HG03045 (cell line): ENCODE results near the gene TTC23.

Source experiments
- ATAC-seq: cut with Tn5 transposase; IDR thresholded peaks from one replicate; pipeline ENCODE4 v1.9.1; 2021; ENCODE audit warnings: mild to moderate bottlenecking, moderate library complexity; ENCODE audit not compliant: unreplicated experiment

Gene TTC23

DNA sequence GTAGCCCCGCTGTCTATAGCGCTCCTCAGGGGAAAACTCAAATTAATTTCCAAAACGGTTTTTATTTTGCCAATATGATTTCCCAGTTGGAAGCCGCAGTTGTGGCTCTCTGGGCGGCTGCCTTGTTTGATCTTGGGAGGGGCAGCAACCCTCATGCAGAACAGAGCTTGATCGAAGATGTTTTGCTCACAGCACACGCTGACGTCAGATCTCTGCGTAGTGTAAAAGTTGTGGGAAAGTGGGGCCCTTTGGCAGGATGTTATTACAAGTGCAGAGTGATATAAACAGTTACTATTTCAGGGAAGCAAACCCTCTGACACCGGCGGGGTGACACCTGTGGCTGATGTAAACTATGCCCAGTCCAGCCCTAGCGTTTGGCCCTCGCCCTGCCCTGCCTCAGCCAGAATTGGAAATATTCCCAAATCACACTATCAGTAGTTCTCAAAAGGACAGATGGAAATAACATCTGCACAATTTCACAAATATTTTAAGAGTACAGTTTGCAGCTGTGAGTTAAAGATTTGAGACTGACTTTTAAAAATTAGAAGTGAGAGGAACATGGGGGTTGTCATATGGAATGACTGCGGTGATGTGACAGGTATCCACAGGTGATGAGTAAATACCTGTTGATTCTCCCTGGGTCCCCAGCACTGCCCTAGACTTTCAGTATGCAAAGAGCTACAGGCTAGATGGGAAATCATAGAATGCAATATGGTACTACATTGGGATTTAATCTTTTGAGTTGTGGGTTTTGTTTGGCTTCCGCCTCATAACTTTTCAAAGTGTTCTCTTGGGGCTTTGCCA lies 142.8 kb downstream of the TTC23 start:
- ATAC-seq: no peak

DNA sequence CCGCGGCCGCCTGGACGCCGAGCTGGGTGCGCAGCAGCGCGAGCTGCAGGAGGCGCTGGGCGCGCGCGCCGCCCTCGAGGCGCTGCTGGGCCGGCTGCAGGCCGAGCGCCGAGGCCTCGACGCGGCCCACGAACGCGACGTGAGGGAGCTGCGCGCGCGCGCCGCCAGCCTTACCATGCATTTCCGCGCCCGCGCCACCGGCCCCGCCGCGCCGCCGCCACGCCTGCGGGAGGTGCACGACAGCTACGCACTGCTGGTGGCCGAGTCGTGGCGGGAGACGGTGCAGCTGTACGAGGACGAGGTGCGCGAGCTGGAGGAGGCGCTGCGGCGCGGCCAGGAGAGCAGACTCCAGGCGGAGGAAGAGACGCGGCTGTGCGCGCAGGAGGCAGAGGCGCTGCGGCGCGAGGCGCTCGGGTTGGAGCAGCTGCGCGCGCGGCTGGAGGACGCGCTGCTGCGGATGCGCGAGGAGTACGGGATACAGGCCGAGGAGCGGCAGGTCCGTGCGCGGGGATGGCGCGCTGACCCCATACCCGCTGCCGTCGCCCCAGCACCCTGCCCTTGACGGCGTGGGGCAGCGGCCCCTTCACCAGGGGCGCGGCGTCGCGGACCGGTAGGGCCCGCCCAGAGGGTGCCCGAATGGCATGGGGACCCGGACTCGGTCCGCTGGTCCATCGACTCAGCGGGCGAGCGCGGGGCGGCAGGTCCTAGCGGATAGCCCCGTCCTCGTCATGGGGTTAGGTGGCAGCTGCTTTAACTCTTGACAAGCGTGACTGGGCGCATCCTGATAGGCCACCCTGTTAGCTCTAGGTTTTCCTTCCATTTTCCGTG lies 143.7 kb downstream of the TTC23 start:
- peak; percentile 29 for ATAC-seq

DNA sequence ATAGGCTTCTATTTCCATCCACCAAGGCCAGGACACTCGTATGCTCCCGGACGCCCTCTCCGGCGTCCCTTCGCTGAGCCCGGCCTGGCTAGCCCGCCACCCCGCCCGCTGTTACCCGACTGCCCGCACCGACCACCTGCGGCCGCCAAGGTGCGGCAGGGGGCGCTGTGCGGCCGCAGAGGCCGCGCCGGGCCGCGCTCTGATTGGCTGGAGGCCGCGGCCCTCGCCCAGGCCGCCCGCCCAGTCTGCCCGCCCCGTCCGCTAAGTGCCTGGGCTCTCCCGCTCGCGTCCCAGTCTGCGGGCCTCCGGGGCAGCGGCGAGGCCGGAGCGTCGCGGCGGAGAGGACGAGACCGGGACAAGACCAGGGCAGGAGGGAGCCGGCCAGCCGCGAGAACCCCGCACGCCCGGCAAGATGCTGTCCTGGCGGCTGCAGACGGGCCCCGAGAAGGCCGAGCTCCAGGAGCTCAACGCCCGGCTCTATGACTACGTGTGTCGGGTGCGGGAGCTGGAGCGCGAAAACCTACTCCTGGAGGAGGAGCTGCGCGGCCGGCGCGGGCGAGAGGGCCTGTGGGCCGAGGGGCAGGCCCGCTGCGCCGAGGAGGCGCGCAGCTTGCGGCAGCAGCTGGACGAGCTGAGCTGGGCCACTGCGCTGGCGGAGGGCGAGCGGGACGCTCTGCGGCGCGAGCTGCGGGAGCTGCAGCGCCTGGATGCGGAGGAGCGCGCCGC lies 144.4 kb downstream of the TTC23 start, which contains the start of gene SYNM:
Gene SYNM, plus strand, starts transcription at position 293 of the 726 bp plus-strand sequence. Its CDS starts 120 bp downstream, at position 413.
- ATAC-seq: peak; percentile 75

DNA sequence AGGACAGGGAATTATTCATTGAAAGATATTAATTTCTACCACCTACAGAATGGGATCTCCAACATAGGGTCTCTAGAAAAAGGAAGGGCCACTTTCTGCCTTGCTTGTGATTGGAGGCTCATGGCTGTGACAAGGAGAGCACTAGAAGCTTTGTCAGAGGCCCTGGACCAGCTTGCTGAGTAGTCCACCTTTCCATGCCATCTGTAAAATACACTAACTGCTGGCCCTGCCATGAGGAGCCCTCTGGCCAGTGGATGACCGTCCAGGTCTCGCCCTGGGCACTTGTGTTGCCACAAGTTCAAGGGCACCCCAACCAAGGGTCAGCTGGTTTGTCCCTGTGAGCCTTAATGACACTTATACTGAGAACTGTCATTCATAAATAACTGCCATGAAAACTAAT lies 146.1 kb downstream of the TTC23 start:
- no peak for ATAC-seq

DNA sequence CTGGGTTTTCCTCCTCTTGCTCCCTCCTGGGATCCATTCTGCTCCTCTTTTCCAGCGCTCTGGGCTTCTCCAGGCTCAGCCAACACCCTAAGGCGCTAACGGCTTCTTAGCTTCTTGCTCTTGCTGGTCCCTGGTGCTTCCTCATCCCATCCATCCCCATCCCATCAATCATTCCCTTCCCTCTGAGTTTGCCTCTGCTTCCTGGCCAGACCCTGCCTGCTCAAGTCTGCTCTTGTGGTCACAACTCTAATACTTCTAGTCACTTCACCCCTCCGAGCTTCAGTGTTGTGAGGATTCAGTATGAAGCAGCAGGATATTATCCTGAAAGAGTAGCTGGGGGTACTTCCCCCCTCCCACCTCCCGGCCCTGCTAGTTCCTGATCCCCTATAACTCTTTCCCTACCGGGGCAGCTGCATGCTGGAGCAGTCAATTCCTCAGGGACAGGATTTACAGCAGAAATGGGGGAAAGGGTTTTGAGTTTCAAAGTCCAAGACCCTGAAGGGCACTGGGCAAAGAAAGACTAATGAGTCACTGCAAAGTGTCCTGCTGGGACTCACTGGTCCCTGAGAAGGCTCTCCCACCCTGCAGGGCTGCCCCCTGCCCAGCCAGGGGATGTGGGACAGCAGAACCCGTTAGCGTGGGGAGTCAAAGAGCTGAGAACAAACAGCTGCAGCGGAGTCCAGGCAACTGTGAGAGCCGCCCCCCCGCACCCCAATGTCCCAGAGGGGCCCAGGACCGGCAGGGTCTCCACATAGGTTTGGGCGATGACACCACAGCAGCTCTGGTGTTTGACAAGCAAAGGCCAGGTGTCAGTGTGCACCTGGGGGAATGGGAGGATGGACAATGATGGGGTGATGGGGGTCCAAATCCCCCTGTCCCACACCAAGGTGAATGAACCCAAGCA lies 146.8 kb downstream of the TTC23 start:
- ATAC-seq: no peak

DNA sequence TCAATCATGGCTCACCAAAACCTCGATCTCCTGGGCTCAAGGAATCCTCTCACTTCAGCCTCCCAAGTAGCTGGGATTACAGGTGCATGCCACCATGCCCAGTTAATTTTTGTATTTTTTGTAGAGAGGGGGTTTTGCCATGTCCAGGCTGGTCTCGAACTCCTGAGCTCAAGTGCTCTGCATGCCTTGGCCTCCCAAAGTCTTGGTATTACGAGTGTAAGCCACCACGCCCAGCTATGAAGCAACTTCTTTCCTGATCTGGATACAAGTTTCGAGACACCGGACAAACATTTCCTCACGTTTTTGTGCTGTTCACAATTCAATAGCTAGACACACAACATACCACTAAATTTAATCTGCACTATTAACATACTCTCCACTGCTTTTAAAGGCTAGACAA lies 147.9 kb downstream of the TTC23 start:
- ATAC-seq: no peak

DNA sequence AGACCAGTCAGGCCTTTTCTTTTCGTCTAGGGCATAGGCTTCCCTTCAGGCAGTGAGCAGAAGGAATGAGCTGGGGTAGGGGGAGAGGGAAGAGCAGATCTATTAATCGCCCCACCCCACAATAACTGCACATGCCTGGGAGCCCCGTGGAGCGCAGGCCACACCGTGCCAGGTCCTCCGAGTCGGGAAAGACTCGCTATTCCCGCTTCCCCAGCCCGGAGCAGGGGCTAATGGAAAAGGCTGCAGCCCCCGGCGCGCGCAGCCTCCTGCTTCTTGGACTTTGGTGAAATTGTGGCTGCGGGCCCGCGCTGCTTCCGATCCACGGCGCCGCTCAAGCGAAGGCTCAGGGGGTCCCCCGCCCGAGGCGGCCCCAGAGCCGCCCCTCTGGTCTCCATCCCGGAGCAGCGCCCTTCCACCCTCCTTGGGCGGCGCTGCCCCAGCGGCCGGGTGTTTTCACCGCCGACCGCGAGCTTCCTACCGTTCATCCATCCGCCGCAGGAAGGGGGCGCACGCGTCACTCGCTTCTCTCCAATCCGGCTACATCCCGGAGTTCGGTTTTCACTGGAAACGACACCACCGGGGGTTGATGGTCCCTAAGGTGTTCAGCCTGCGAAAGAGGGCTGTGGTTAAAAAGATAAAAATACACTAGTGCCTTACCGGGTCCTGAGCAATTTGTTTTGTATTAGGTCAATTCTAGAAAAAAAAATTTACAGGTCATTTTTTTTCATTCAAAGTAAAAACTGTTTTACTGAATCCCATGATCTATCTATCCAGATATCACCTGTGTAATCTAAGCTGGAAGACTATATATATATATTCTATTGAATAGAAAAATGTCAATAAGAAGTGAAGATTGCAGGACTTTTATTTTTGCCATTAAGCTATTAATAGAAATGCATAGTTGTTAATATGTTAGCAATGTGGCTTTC lies 148.9 kb downstream of the TTC23 start:
- peak; percentile 38 for ATAC-seq

DNA sequence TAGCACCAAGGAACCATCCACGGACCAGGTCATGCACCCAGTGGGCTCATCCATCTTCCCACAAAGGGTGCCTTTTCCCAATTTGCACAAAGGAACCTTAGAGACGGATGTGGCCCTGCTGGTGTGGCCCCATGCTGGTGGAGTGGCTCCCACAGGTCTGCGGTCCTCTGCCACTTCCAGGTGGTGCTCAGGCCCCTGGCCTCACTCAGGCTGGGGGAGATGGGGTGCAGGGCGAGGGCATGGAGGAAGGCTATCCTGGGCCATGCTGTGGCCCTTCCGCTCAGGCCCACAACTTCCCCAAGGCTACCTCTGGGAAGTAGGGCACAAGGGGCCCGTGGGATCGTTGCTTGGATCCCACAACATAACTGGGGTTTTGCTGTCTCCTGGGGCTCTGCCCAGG lies 149.7 kb downstream of the TTC23 start:
- ATAC-seq: no peak

DNA sequence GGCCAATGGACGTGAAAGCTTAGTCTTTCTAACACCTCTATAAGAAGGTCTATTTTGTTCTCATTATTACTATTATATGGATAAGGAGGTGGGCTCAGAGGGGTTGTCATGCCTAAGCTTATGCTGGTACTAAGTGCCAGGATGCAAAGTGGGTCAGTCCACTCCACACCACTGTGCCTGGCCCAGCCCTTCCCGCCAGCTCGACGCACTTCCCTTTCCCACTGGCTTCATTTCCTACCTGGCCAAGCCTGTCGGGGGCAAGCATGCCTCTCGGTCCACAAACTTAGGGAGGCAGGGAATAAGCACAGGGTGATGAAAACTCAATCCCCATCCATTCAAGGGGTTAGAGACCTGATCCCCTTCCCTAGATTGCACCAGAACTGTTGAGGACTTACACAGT lies 150.4 kb downstream of the TTC23 start:
- ATAC-seq: no peak

DNA sequence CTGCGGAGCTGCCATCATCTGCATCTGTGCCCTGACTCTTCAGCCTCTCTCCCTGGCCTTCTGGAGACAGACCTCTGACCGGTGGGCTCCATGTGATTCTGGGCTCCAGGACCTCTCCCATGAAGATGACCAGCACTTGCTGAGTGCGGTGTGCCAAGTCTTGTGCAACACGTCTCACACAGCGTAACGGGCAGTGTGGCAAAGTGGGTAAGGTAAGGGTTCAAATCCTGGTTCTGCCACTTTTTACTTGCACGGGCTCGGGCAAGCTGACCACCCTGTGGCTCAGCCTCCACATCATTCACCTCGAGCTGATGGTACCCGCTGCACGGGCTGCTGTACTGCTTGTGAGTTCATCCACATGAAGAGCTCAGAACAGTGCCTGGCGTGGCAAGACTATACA lies 151.0 kb downstream of the TTC23 start:
- no peak for ATAC-seq

DNA sequence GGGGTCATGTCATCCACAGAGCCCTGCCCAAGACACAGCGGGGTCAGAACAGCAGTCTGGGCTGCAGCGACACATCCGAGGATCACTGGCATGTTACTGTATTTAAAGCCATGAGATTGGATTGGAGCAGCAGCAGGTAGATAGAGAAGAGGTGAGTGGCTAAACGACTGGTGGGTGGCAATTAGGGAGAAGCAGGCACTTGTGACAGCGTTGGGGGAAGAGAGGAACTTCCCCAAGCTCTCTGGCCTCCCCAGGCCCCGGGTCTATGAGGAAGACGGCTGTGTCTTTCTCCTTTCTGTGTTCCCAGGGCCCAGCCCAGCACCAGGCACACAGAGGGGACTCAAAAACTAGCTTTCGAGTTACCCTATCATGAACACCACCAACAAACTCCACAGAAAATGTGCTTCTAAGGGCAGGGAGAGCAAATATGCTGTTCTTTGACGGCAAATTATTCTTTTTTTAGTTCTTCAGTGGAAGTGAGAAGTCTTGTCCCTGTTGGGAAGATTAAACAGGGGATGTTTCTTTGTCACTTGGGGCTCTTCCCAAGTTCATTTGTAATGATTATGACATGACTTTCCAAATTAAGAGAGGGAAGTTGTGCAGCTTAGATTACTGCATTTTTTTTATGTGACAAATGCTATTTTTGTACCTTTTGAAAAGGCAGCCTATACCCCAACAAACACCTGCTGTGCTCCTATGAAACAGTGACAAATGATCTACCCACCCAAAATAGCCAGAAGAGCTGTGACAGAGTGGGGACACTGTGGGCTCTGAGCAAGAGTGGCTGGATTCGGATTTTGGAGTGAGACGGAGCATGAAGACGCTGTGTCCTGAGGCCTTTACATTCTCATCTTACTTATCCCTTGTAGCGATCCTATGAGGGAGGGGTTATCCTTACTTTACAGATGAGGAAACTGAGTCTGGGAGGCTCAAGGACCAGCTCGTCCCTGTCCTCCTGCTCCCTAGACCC lies 151.7 kb downstream of the TTC23 start:
- no peak for ATAC-seq

DNA sequence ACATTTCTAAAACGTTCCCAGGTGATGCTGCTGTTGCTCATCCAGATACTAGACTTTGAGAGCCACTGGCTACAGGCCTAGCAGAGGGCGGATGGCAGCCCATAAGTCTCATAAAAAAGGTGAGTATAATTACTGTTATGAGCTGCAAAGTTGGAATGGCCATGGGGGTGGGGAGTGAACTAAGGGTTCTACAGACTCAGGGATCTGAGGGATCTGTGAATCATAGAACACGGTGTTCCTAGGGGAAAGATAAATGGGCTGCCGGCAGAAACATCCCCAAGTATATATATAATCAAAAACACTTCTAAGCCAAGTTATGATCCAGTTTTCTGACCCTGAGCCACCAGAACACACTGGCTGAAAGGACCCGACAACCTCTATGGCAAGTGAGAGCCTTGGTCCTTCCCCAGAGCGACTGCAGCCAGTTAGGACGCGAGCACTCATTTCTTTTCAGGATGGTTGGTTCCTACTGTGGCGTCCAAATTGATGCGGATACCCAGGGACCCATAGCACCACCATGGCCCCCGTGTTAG lies 152.4 kb downstream of the TTC23 start:
- ATAC-seq: no peak

DNA sequence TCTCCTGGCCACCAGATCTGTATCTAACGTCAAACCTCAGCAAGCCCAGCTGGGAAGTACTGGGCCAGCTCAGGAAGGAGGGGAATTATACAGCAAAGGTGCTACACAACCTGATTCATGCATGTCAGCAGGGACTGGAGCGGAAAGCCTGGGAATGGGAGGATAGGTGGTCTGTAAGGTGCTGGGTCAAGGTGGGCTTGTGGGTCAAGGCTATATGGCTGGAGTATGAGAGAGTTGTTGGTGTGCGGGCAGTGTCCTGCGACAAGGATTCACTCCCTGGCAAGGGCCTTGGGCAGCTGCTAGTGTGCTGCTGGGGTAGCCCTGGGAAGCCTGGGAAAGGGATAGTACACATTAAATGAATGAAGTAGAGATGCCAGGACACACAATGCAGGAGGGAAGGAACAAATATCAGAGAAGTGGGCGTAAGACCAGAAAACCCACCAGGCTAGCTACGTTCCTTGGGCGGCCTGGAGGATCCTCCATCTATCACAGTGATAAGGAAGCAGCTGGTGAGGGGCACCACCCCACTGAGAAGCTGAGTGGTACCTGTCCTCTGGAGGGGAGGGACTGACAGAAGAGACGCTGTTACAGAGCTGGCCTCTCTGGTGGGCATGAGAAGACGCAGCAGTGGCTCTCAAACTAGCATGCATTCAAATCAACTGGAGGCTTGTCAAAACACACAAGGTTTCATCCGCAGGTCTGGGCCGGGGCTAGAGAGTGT lies 153.0 kb downstream of the TTC23 start:
- no peak for ATAC-seq

DNA sequence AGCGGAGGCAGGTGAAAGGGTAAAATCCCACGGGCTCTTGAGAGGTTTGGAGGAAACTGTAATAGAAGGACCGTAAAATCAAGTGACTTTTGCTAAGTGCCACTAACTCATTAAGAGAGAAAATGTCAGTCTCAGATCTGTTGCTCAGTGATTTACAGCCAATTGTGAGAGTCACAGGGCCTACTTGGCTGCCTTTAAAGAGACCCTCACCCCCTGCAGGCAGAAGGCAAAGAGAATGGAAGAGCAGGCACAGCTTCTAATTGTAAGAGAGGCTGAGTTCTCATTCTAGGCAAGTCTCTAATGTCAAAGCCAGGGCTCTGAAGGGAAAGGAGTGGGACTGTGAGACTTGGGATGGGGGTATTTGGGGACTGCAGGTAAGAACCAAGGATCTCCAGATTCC lies 153.8 kb downstream of the TTC23 start:
- ATAC-seq: no peak

DNA sequence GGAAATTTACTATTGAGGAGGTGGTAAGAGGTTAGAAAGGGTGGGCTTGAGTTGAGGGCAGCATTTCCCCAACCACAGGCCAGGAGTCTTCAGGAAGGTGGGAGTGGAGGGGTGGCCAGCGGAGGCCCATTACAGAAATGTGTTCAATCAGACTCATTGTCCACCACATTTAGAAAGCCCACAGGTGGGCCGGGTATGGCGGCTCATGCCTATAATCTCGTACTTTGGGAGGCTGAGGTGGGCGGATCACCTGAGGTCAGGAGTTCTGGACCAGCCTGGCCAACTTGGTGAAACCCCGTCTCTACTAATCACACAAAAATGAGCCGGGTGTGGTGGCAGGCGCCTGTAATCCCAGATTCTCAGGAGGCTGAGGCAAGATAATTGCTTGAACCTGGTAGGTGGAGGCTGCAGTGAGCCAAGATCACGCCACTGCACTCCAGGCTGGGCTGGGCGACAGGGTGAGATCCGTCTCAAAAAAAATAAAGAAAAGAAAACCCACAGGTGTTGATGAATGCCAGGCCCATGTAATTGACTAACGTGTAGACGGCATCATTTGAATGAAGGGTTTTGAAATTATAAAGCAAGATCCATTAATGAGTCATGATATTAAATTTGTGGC lies 156.7 kb downstream of the TTC23 start:
- no peak for ATAC-seq

DNA sequence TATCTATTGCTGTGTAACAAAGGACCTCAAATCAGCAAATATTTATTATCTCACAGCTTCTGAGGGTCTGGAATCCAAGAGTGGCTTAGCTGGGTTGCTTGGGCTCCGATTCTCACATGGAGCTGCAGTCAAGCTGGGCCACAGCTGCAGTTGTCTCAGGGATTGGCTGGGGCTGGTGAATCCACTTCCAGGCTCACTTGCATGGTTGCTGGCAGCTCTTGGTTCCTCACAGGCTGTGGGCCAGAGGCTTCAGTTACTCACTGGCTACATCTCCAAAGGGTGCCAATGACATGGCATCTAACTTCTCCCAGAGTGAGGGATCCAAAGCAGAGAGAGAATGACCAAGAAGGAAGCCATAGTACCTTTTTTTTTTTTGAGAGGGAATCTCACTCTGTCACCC lies 158.4 kb downstream of the TTC23 start:
- no peak for ATAC-seq
